ENCODE data around the gene ZBTB9. TPM values are rescaled to one million over a fixed set of nuclear protein-coding genes. Genes with fewer than 3 reads are reported as not detected.

Gene ZBTB9
- total RNA-seq, 4 donors from 2014 or later, result 0.82 to 2.2 (median 1.2) TPM

DNA sequence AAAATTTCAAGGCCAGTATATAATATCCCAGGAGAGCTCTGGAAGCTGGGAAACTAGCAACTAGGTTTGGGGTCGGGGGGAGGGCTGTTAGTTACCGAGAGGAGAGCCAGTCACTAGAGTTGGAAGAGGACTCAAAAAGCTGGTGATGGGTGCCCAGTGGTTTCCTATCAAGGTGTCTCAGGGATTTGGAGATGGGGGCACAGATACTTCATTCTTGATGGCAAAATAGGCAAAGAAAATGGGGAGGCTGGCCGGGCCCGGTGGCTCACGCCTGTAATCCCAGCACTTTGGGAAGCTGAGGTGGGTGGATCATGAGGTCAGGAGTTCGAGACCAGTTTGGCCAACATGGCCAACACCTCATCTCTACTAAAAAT is 42.8 kb upstream of the ZBTB9 start:
- peak overlapping the region; percentile 70 to 100 (median 98) for H3K4me3 ChIP-seq
- in situ Hi-C loops (cut with MboI; ENCODE audit: low sequenced_read_pairs in 4 of 4), result loop anchor here in 1 of 4 donors (25.0 kb wide), 1 partner anchor 449 kb away; the partner anchor contains the start of genes BRD2 and HLA-DMA
- intact Hi-C loops (cut with DNase I; ENCODE audit: low total_unique reads), result no loop called here
- H3K27ac ChIP-seq, result peak overlapping the region; percentile 99 to 100 (median 99)
- TF ChIP-seq CTCF (IDR thresholded peaks at IDR 0.05 in 4 of 5, conservative IDR thresholded peaks at IDR 0.05 in 1 of 5) (no peak), POLR2A (IDR thresholded peaks at IDR 0.05) (no peak)
- peaks cover 9 to 21% of the 10 kb centered on the region in 2 donors for H3K4me1 ChIP-seq
- H3K36me3 ChIP-seq, result peaks cover 3 to 45% of the 10 kb centered on the region in 2 donors
- no peaks in the 10 kb centered on the region for H3K27me3 ChIP-seq
- ATAC-seq (no peak), DNase-seq (no peak)
- no peaks in the 10 kb centered on the region for H3K9me3 ChIP-seq

GRCh38 chr6:33412140-33413009 is 42.0 kb upstream of the ZBTB9 start:
- TF ChIP-seq CTCF (IDR thresholded peaks at IDR 0.05 in 4 of 5, conservative IDR thresholded peaks at IDR 0.05 in 1 of 5) (no peak), POLR2A (IDR thresholded peaks at IDR 0.05) (no peak)
- intact Hi-C loops (cut with DNase I; ENCODE audit: low total_unique reads) (no loop called here), in situ Hi-C loops (cut with MboI; ENCODE audit: low sequenced_read_pairs in 4 of 4) (loop anchor here in 1 of 4 donors (25.0 kb wide), 1 partner anchor 450 kb away; the partner anchor contains the start of genes BRD2 and HLA-DMA)
- no peak for ATAC-seq
- Histone ChIP-seq H3K27ac (peak overlapping the region; percentile 99 to 100 (median 99)), H3K4me3 (peak overlapping the region in 3 of 4 donors; percentile 70 to 100 (median 99)), H3K36me3 (peaks cover 3 to 45% of the 10 kb centered on the region in 2 donors), H3K27me3 (no peaks in the 10 kb centered on the region), H3K4me1 (peaks cover 17 to 28% of the 10 kb centered on the region in 2 donors), H3K9me3 (no peaks in the 10 kb centered on the region)
- DNase-seq, result no peak

- ATAC-seq (no peak), DNase-seq (no peak)
- Histone ChIP-seq H3K9me3 (no peaks in the 10 kb centered on the region), H3K4me3 (no peak overlapping the region), H3K4me1 (peaks cover 20 to 32% of the 10 kb centered on the region in 2 donors), H3K36me3 (peaks cover 3 to 45% of the 10 kb centered on the region in 2 donors), H3K27me3 (no peaks in the 10 kb centered on the region), H3K27ac (no peak overlapping the region)
- in situ Hi-C loops (cut with MboI; ENCODE audit: low sequenced_read_pairs in 4 of 4) (loop anchor here in 1 of 4 donors (25.0 kb wide), 1 partner anchor 451 kb away; the partner anchor contains the start of genes BRD2 and HLA-DMA), intact Hi-C loops (cut with DNase I; ENCODE audit: low total_unique reads) (no loop called here)
- TF ChIP-seq POLR2A (IDR thresholded peaks at IDR 0.05) (no peak), CTCF (IDR thresholded peaks at IDR 0.05 in 4 of 5, conservative IDR thresholded peaks at IDR 0.05 in 1 of 5) (no peak)
These were observed 40.9 kb upstream of the ZBTB9 start for GRCh38 chr6:33413241-33414120.

GRCh38 chr6:33414592-33415271 is 39.6 kb upstream of the ZBTB9 start:
- in situ Hi-C loops (cut with MboI; ENCODE audit: low sequenced_read_pairs in 4 of 4), result loop anchor here in 1 of 4 donors (25.0 kb wide), 1 partner anchor 452 kb away; the partner anchor contains the start of genes BRD2 and HLA-DMA

More at GRCh38 chr6:33414592-33415271, 39.6 kb upstream of the ZBTB9 start:
- DNase-seq (no peak), ATAC-seq (no peak)
- Histone ChIP-seq H3K4me1 (peaks cover 31 to 32% of the 10 kb centered on the region in 2 donors), H3K27me3 (no peaks in the 10 kb centered on the region), H3K27ac (no peak overlapping the region), H3K36me3 (peaks cover 3 to 45% of the 10 kb centered on the region in 2 donors), H3K9me3 (no peaks in the 10 kb centered on the region), H3K4me3 (no peak overlapping the region)
- TF ChIP-seq CTCF (IDR thresholded peaks at IDR 0.05 in 4 of 5, conservative IDR thresholded peaks at IDR 0.05 in 1 of 5) (no peak), POLR2A (IDR thresholded peaks at IDR 0.05) (no peak)
- intact Hi-C loops (cut with DNase I; ENCODE audit: low total_unique reads), result loop anchor here (5.0 kb wide), 1 partner anchor 212 kb away; the partner anchor contains the start of genes HSD17B8, RXRB and SLC39A7

All from gastrocnemius medialis (tissue), 4 donors.